Measurements from ENCODE around the gene TRPM4. TPM values are rescaled to one million over a fixed set of nuclear protein-coding genes. Genes with fewer than 3 reads are reported as not detected.

The TRPM4 gene
- total and polyA plus RNA-seq, 2 of the 8 experiments (the other 6 are each of a cell fraction or from before 2014, with no cell fraction given), result 11.3 to 13.3 TPM

DNA sequence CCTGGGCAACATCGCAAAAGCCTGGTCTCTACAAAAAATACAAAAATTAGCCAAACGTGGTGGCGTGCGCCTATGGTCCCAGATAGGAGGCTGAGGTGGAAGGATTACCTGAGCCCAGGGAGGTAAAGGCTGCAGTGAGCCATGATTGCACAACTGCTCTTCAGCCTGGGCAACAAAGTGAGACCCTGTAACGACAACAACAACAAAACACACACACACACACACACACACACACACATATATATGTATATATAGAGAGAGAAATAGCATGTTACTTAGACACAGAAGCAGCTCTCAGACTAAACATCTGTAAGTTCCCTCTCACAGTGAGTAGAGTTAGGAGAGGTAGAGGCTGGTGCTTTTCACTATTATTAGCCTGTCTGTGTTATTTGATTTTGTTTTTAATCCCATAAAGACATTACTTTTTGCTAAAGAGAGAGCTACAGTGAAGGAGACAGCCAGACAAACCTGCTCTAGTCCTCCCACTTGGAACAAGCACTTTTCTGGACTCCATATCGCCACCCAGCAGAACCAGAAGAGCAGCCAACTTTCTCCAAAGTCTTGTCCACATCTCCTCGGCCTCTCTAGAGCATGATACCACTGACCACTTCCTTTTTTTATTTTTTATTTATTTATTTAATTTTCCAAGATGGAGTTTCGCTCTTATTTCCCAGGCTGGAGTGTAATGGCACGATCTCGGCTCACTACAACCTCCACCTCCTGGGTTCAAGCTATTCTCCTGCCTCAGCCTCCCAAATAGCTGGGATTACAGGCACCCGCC is 46.2 kb upstream of the TRPM4 start:
- Histone ChIP-seq H2BK120ac (replicated peaks; ENCODE audit: low read depth, low read length) (no peak overlapping the region), H2AK5ac (ENCODE audit: low read depth, low read length) (no peak overlapping the region), H4K8ac (ENCODE audit: extremely low read depth, insufficient read depth, low read length) (no peak overlapping the region), H4K5ac (ENCODE audit: insufficient read length, low read depth, low read length) (no peak overlapping the region), H3K4ac (replicated peaks; ENCODE audit: insufficient read length, low read depth, low read length) (no peak overlapping the region), H3K23ac (ENCODE audit: insufficient read length) (no peak overlapping the region), H3K4me3 (ENCODE audit: extremely low read depth in 1 of 4, insufficient read depth in 2 of 4, low read depth in 3 of 4, low read length in 4 of 4) (no peak overlapping the region), H2BK20ac (ENCODE audit: low read length) (no peak overlapping the region), H3K36me3 (ENCODE audit: control insufficient read depth in 2 of 4, insufficient read depth in 4 of 4, low read length in 3 of 4) (peaks cover 11 to 30% (median 27%) of the 10 kb centered on the region in 4 experiments), H3K27ac (ENCODE audit: low read depth, low read length) (no peak overlapping the region), H3K4me1 (replicated peaks in 1 of 4; ENCODE audit: control insufficient read depth in 3 of 4, insufficient read depth in 4 of 4, low read length in 3 of 4) (peaks cover 0 to 4% (median 0%) of the 10 kb centered on the region in 4 experiments; a peak in 2 of 7 replicates), H3K27me3 (replicated peaks in 1 of 4; ENCODE audit: control insufficient read depth in 3 of 4, extremely low read depth in 1 of 4, insufficient read depth in 3 of 4, low read length in 3 of 4) (no peaks in the 10 kb centered on the region; a peak in 1 of 7 replicates), H3K9me3 (ENCODE audit: insufficient read depth in 2 of 2, low read depth in 1 of 2, low read length in 1 of 2) (no peaks in the 10 kb centered on the region), H2BK15ac (ENCODE audit: low read length) (no peak overlapping the region), H3K14ac (ENCODE audit: insufficient read length) (no peak overlapping the region), H4K20me1 (replicated peaks in 1 of 2; ENCODE audit: control insufficient read depth in 1 of 2, insufficient read depth in 2 of 2, low read length in 2 of 2) (peaks cover 14 to 18% of the 10 kb centered on the region in 2 experiments), H3K23me2 (ENCODE audit: low read depth, low read length) (peaks cover 11% of the 10 kb centered on the region), H3K9ac (replicated peaks in 1 of 4; ENCODE audit: extremely low read depth in 1 of 4, low read depth in 3 of 4, low read length in 3 of 4) (no peak overlapping the region), H3K79me2 (ENCODE audit: control insufficient read depth in 1 of 2, insufficient read depth in 2 of 2, low read length in 2 of 2) (no peaks in the 10 kb centered on the region), H2BK5ac (ENCODE audit: low read depth, low read length) (no peak overlapping the region), H2BK12ac (ENCODE audit: low read depth, low read length) (no peak overlapping the region), H3K79me1 (ENCODE audit: low read depth, low read length) (0 out of 2 replicates have a peak, but pooled peaks cover 2% of the 10 kb centered on the region), H3K56ac (replicated peaks; ENCODE audit: insufficient read length, low read depth, low read length) (no peak overlapping the region), H4K91ac (replicated peaks; ENCODE audit: insufficient read length, low read length) (no peak overlapping the region), H3K4me2 (ENCODE audit: insufficient read depth in 1 of 2, low read depth in 2 of 2, low read length in 2 of 2) (no peak overlapping the region), H3K18ac (ENCODE audit: extremely low read depth, low read length) (no peak overlapping the region), H2AFZ (ENCODE audit: low read length) (no peak overlapping the region)
- no peak for FAIRE-seq
- no peak for DNase-seq (ENCODE audit: low read depth in 1 of 2, low spot score in 2 of 2)
- POLR2A ChIA-PET (ENCODE audit: partially characterized antibody), result interaction anchor here (0.7 to 7.8 kb wide), 7 partner anchors 10 to 51 kb away, joined by 3 to 67 read pairs (median 4); no protein-coding TSS in a partner anchor
- 0 out of 2 replicates have a peak, but pooled peaks have one; percentile 24 for TF ChIP-seq CEBPB (IDR thresholded peaks at IDR 0.05; ENCODE audit: low read depth, low read length)
- TF ChIP-seq POU5F1 (IDR thresholded peaks at IDR 0.05; ENCODE audit: low read depth, low read length), result no peak
- no peak for TF ChIP-seq KDM5A (IDR thresholded peaks at IDR 0.05; ENCODE audit: low read length)
- 90% methylated on average over 11 of the region's 11 CpGs; no CpG with 5 or more reads in 1 of the 2 experiments for WGBS, 2 experiments (ENCODE audit: extremely low coverage in 1 of 2, insufficient coverage in 1 of 2, insufficient read length in 1 of 2, insufficient replicate concordance in 2 of 2, low coverage in 1 of 2, low lambda C conversion rate in 2 of 2, missing lambda C conversion rate in 1 of 2)
- CTCF ChIA-PET (ENCODE audit: partially characterized antibody), result interaction anchor here (0.7 to 2.9 kb wide), 8 partner anchors 13 to 97 kb away, joined by 3 to 20 read pairs (median 6); no protein-coding TSS in a partner anchor
